HG02884 (cell line): Measurements from ENCODE around the gene SLC45A3.

ENCODE experiments used
- ATAC-seq: cut with Tn5 transposase; IDR thresholded peaks from one replicate; pipeline ENCODE4 v1.9.1; 2021; ENCODE audit warnings: mild to moderate bottlenecking, moderate library complexity; ENCODE audit not compliant: unreplicated experiment

The SLC45A3 gene

GRCh38 chr1:205669341-205670149 lies 10.8 kb downstream of the SLC45A3 start:
- no peak for ATAC-seq

- ATAC-seq: no peak
Measured at GRCh38 chr1:205668951-205669340, 11.4 kb downstream of the SLC45A3 start.

- ATAC-seq: no peak
Measured at GRCh38 chr1:205667909-205668643, 12.2 kb downstream of the SLC45A3 start.

DNA sequence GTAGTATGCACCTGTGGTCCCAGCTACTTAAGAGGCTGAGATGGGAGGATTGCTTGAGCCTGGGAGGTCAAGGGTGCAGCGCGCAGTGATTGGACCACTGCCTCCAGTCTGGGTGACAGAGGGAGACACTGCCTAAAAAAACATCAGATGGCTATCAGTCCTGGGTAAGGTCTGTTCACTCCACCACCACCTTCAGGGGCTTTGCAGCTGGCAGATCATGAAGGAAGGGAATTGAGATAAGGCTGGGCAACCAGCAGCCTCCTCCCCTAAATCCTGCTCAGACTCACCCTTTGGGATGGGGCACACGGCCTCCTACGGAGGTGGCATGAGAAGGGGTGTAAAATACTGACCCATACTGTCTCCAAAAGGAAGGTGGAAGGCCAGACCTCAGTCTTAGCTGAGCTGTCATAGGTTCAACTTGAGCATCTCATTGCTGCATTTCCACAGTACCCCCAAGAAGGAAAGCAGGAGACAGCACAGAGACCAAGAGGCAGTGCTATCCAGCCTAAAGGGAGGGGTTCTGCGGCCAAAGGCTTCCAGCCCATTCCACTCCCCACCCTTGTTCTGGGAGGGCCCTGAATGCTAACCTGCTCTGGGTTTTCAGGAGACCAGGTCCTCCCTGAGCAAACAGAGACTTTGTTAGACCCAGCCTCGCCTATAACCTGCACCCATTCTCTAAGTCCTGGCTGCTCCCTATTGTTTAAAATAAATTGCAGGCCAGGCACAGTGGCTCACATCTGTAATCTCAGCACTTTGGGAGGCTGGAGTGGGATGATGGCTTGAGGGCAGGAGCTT lies 13.7 kb downstream of the SLC45A3 start:
- ATAC-seq: no peak

DNA sequence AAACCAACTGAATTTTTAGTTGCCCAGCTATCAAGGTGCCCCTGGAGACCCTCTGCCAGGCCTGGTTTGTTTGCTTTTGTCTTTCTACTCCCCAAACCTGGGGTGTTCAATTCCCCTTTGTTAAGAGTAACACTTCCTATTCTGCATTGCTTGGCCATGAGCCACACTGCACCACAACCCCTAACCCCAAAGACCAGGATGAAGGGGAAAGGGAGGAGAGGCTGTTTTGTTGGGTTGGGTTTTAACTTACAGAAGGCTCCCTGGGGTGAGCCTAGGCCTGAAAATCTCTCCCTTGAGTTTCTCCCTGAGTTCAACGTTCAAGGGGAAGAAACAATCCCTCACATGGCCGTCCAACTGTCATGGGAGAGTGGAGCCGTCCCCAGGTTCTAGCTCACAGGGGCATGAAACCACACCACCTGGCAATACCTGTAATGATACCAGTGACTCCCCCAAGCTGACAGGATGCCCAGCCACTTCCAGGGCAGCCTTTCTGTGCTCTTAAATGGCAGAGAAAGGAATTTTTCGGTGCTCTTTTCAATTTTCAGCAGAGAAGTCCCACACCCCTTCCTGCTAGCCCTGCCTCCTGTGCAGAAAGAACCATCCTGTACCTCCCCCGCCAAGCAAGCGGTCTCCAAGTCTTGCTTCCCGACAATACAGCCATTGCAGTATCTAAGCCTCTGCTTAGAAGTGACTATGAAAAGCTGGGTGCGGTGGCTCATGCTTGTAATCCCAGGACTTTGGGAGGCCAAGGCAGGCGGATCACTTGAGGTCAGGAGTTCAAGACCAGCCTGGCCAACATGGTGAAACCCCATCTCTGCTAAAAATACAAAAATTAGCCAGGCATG lies 14.9 kb downstream of the SLC45A3 start:
- ATAC-seq: no peak

DNA sequence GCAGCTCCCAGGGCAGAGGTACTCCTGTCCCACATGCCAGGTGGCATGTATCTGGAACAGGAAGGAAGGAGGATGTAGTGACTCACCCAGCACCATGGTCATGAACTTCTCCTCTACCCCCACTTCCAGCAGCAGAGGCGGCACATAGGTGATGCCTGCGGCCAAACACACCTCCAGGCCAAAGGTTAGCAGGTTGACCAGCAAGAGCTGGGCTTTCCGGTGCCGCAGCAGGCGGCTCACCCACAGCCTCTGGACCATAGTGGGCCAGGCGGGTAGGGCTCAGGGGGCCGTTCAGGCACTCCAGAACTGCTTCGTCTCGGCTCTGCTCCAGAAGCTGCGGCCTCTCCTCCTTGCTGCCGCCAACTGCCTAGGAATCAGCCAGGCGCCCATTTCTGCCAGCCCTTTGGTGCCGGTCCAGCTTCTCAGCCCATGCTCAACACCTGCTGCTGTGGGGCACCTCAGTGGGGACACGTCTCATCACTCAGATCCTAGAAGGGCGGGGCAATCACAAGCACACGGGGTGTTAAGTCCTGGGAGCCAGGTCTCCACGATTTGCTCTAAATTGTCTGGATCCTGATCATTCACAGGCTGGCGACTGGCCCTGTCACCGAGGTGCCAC lies 15.8 kb downstream of the SLC45A3 start:
- no peak for ATAC-seq

DNA sequence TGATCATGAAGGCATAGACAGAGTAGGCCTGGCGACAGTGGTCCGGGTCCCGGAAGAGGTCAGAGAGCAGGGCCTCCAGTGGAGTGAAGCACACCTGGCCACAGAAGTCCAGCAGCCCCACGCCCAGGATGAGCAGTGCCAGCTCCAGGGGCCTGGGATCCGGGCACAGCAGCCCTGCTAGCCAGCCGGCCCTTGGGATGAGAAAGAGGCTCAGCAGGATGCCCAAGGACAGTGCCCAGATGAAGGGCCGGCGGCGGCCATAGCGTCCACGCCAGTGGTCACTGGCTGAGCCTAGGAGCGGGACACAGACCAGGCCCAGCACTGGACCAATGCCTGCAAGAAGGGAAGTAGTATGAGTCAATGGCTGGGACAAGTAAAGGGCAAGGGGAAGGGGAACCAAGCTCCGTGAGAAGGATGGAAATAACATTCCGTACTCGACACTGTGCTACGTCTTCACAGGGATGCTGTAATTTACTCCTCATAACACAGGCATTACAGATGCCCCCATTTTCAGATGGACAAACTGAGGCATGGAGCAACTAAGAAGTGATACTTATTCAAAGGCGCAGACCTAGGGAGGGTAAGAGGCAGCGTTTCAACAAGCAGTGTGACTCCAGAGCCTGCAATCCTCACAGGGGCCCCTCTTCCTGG lies 16.9 kb downstream of the SLC45A3 start:
- no peak for ATAC-seq

DNA sequence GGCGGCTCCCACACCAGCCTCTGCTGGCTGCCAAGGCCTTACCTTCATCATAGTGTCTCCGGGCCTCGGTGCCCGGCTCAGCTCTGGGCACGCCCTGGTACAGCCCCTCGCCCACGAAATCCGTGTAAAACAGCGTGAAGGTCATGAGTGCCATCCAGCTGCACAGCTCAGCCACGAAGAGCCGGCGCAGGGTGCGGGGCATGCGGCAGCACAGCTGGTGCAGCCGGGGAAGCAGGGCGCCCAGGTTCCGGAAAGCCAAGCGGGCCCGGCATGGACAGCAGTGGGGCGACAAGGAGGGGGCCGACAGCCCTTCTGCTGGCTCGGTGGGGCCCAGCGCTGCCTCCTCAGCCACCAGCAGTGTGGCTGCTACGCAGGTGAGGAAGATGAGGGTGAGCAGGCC lies 17.5 kb downstream of the SLC45A3 start:
- no peak for ATAC-seq

DNA sequence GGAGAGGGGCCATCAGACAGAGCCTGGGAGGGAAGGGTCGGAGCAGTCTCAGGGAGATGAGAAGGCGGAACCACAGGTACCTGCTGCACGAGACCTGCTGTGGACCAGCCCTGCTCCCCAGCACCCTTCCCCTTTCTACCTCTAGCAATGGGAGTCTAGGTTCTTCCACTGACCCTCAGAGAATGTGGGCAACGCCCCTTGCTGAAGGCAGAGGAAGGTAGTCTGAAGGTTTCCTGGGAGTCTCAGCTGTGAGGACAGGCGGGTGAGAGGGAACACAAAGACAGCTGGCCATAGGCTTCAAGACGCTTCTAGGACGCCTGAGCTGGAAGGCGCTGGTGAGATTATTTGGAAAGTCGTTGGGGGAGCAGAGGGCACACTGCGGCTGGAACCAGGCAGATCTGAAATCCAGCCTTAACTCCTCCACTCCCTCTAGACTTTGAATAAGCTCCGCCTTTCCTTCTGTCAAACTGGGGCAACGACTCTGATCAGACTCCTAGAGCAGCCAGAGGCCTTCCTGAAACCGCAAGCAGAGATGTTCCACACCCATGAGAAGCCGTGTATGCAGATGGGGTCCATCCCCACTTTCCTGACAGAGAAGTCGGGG lies 18.1 kb downstream of the SLC45A3 start:
- no peak for ATAC-seq

- ATAC-seq: no peak
Measured at GRCh38 chr1:205661429-205662134, 18.7 kb downstream of the SLC45A3 start.

DNA sequence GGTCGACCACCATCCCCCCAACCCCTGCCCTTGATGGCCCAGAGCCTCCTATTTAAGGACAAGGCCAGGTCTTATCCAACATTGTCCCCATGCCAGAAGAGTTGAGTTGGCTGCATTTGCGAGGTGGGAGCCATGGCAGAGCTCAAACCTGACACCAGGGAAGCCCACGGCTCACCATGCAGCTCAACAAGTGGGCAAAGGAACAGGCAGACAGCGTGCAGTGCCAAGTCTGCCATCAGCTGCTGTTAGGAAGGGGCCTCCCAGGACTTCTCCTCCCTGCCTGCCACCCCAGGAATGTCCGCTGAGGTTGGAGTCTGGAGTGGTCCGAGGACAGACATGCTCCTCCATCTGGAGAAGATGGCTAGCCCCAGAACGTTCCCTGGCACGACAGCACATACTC lies 19.9 kb downstream of the SLC45A3 start:
- ATAC-seq: no peak

DNA sequence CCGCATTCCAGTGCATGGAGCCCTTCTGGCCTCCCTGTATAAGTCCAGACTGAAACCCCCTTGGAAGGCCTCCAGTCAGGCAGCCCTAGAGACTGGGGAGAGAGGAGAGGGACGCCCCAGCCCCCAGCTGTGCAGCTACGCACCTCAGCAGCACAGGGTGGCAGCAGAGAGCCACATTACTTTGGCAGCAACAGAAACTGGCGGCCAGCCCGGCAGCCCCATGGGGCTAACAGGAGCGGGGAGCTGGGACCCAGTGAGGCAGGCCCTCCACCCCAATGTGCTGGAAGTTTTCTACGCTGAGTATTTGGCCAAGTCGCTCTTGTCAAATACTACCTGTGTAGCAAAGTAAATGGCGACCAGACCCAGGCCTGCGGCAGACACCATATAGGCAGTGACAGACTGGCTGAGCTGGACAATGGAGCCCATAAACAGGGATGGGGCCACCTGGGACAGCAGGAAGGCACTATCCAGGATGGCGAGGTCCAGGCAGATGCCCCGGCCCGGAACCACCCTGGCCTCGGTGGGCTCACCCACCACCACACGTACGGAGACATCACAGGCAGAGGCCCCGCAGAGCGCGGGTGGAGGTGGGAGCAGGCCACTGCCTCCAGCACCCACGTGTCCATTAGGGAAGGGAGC lies 21.2 kb downstream of the SLC45A3 start:
- ATAC-seq: peak; percentile 79

- no peak for ATAC-seq
Measured at GRCh38 chr1:205656236-205656635, 24.1 kb downstream of the SLC45A3 start.

- ATAC-seq: no peak
Measured at GRCh38 chr1:205652984-205653383, 27.3 kb downstream of the SLC45A3 start.

- ATAC-seq: no peak
Measured at GRCh38 chr1:205650241-205650640, 30.1 kb downstream of the SLC45A3 start.

DNA sequence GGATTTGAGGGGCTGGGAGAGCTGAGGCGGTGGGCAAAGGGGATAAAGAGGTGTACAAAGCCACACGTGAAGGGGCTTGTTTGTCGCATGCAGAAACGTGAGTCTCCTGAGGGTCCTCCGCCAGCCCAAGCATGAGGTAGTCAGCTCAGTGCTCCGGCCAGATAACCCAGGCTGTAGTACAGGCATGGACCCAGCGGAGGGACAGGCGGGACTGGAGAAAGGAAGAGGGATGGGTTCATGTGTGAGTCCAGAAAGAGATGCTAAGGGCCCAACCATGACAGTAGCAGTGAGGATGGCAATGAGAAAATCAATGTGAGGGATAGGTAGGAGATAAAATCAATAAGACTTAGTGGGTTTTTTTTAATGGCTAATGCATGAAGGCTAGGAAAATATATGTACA lies 34.8 kb downstream of the SLC45A3 start:
- no peak for ATAC-seq

- ATAC-seq: no peak
Measured at GRCh38 chr1:205642679-205643307, 37.5 kb downstream of the SLC45A3 start.

DNA sequence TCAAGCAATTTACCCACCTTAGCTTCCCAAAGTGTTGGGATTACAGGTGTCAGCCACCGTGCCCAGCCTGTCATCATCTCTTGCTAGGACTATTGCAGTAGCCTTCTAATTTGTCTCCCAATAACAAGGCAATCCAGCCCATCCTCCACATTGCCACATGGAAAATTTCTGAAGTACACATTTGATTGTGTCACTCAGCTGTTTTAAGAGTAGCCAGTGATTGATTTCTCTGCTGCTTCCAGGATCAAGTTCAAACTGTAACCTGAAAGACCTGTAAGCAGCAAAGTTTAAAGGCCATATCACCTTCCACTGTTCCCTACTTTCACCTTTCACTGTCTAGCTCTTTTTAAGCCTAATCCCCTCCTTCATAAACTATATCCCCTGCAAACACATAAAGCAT lies 40.7 kb downstream of the SLC45A3 start:
- no peak for ATAC-seq
